22Rv1 (cell line): Measurements from ENCODE around the gene PACRG.

Source experiments
- ZFX ChIP-seq: fragments of 450-650 bp; IDR thresholded peaks from 2 replicates; pipeline ENCODE4 v1.6.1; 2017; ENCODE audit warnings: antibody characterized with exemption, borderline replicate concordance
- TF ChIP-seq, protein P1 (sequence below): fragments of 450-650 bp; IDR thresholded peaks from 2 replicates; pipeline ENCODE4 v1.5.1; 2017; ENCODE audit warnings: mild to moderate bottlenecking

DNA sequence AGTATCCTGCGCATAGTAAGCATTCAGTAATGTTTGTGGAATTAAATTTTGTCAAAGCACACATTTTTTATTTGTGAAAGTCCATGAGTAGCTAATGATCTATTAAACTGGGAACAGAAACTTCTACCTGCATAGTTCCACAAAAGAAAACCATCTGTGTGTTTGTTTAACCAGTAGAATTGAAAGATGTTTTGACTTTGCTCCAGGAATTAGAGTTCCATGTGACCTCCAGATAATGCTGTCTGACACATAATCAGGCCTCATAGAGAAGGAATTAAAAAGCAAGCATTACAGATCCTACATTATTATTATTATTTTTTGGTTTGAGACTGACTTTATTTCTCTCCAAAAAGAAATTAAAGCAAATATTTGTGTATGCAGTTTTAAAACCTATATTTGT is 126.5 kb downstream of the PACRG start:
- TF ChIP-seq, protein P1, sequence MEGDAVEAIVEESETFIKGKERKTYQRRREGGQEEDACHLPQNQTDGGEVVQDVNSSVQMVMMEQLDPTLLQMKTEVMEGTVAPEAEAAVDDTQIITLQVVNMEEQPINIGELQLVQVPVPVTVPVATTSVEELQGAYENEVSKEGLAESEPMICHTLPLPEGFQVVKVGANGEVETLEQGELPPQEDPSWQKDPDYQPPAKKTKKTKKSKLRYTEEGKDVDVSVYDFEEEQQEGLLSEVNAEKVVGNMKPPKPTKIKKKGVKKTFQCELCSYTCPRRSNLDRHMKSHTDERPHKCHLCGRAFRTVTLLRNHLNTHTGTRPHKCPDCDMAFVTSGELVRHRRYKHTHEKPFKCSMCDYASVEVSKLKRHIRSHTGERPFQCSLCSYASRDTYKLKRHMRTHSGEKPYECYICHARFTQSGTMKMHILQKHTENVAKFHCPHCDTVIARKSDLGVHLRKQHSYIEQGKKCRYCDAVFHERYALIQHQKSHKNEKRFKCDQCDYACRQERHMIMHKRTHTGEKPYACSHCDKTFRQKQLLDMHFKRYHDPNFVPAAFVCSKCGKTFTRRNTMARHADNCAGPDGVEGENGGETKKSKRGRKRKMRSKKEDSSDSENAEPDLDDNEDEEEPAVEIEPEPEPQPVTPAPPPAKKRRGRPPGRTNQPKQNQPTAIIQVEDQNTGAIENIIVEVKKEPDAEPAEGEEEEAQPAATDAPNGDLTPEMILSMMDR = no peak
- TF ChIP-seq ZFX = no peak
